ENCODE results near the gene PPARA. TPM values are rescaled to one million over a fixed set of nuclear protein-coding genes. Genes with fewer than 3 reads are reported as not detected.
A peak's percentile ranks its signal among the peaks of the same experiment; 100 is the strongest.

The PPARA gene
- polyA plus RNA-seq, 1 of the 3 experiments (the other 2 are of a cell fraction): 4.5 TPM

GRCh38 chr22:46111645-46112306 is 38.5 kb upstream of the PPARA start:
- H3K9me2 ChIP-seq: no peaks in the 10 kb centered on the region
- POLR2A ChIA-PET: interaction anchor here (0.6 kb wide), 1 partner anchor 41 kb away, joined by 3 read pairs; no protein-coding TSS in a partner anchor
- peak overlapping the region; percentile 63 to 70 for H3K27ac ChIP-seq (ENCODE audit: low read depth in 2 of 2, low read length in 1 of 2)
- WGBS (ENCODE audit: low lambda C conversion rate): 76% methylated on average over 14 of the region's 20 CpGs
- TF ChIP-seq JUND (IDR thresholded peaks at IDR 0.05) (no peak), RFX5 (IDR thresholded peaks at IDR 0.05; ENCODE audit: low read length) (no peak), GATA2 (CRISPR knock-in tag; IDR thresholded peaks at IDR 0.05) (no peak), FOXJ3 (CRISPR knock-in tag; IDR thresholded peaks at IDR 0.05) (no peak), CHD2 (IDR thresholded peaks at IDR 0.05; ENCODE audit: low read length, partially characterized antibody) (no peak), FOXM1 (IDR thresholded peaks at IDR 0.05; ENCODE audit: low read depth) (no peak), YY1 (IDR thresholded peaks at IDR 0.05; ENCODE audit: low read depth) (no peak)
- H3K79me2 ChIP-seq (ENCODE audit: insufficient read depth): peaks cover 51% of the 10 kb centered on the region
- H3K9ac ChIP-seq: no peak overlapping the region
- H3K36me3 ChIP-seq (replicated peaks in 1 of 2; ENCODE audit: control insufficient read depth in 1 of 2, insufficient read depth in 2 of 2, low read length in 1 of 2): peaks cover 63 to 83% of the 10 kb centered on the region in 2 experiments
- H3K4me2 ChIP-seq: no peak overlapping the region
- H4K20me1 ChIP-seq (ENCODE audit: insufficient read depth): peaks cover 99% of the 10 kb centered on the region
- DNase-seq: no peak
- H3F3A ChIP-seq (replicated peaks; ENCODE audit: insufficient read depth): peaks cover 95% of the 10 kb centered on the region
- H3K4me1 ChIP-seq (ENCODE audit: control insufficient read depth in 1 of 2, insufficient read depth in 2 of 2, low read depth in 1 of 2, low read length in 1 of 2): peaks cover 31 to 90% of the 10 kb centered on the region in 2 experiments
- H3K27me3 ChIP-seq (ENCODE audit: insufficient read depth): no peaks in the 10 kb centered on the region
- H2AFZ ChIP-seq (ENCODE audit: low read depth): no peak overlapping the region
- no peaks in the 10 kb centered on the region for H3K9me3 ChIP-seq
- CTCF ChIA-PET: interaction anchor here (0.8 to 7.5 kb wide), 3 partner anchors 59 to 117 kb away, joined by 3 to 102 read pairs (median 6); no protein-coding TSS in a partner anchor
- H3K4me3 ChIP-seq (ENCODE audit: low read depth in 2 of 2, low read length in 1 of 2): no peak overlapping the region

- ChIA-PET CTCF (interaction anchor here (1.3 to 7.5 kb wide), 3 partner anchors 14 to 115 kb away, joined by 3 to 107 read pairs (median 102); no protein-coding TSS in a partner anchor), POLR2A (no interaction called here)
- peaks cover 29 to 89% of the 10 kb centered on the region in 2 experiments for H3K4me1 ChIP-seq (ENCODE audit: control insufficient read depth in 1 of 2, insufficient read depth in 2 of 2, low read depth in 1 of 2, low read length in 1 of 2)
Observed at GRCh38 chr22:46112405-46112804, 37.9 kb upstream of the PPARA start.

More at GRCh38 chr22:46112405-46112804, 37.9 kb upstream of the PPARA start:
- peak overlapping the region; percentile 63 to 70; a peak in 3 of 4 replicates for H3K27ac ChIP-seq (ENCODE audit: low read depth in 2 of 2, low read length in 1 of 2)
- peaks cover 95% of the 10 kb centered on the region for H3F3A ChIP-seq (replicated peaks; ENCODE audit: insufficient read depth)
- peaks cover 45% of the 10 kb centered on the region; the same call in 1 of the 2 replicates for H3K79me2 ChIP-seq (ENCODE audit: insufficient read depth)
- no peak overlapping the region for H3K4me2 ChIP-seq
- H3K9me2 ChIP-seq: no peaks in the 10 kb centered on the region
- no peak for TF ChIP-seq SIN3A (IDR thresholded peaks at IDR 0.05; ENCODE audit: borderline replicate concordance, low read depth, low read length)
- TF ChIP-seq USF1 (IDR thresholded peaks at IDR 0.05; ENCODE audit: borderline replicate concordance, low read depth): no peak
- TF ChIP-seq PBX3 (IDR thresholded peaks at IDR 0.05): 0 out of 2 replicates have a peak, but pooled peaks have one; percentile 4
- no peaks in the 10 kb centered on the region for H3K9me3 ChIP-seq
- no peak for DNase-seq
- H2AFZ ChIP-seq (ENCODE audit: low read depth): no peak overlapping the region
- H4K20me1 ChIP-seq (ENCODE audit: insufficient read depth): peaks cover 99% of the 10 kb centered on the region
- 84% methylated on average over 18 of the region's 20 CpGs for WGBS (ENCODE audit: low lambda C conversion rate)
- no peak overlapping the region for H3K9ac ChIP-seq
- no peak overlapping the region for H3K4me3 ChIP-seq (ENCODE audit: low read depth in 2 of 2, low read length in 1 of 2)
- peaks cover 62 to 85% of the 10 kb centered on the region in 2 experiments for H3K36me3 ChIP-seq (replicated peaks in 1 of 2; ENCODE audit: control insufficient read depth in 1 of 2, insufficient read depth in 2 of 2, low read length in 1 of 2)
- H3K27me3 ChIP-seq (ENCODE audit: insufficient read depth): no peaks in the 10 kb centered on the region
